IMR-90 (cell line): Measurements from ENCODE around the gene ALDOA. TPM values are rescaled to one million over a fixed set of nuclear protein-coding genes. Genes with fewer than 3 reads are reported as not detected.

Experiments used
- ATAC-seq: fragments of 200-7000 bp; cut with Tn5 transposase; 2 replicates; pipeline ENCODE4 v1.9.1; 2020; ENCODE audit warnings: low read depth, mild to moderate bottlenecking, moderate library complexity
- BruUV-seq: library from RNA; stranded (reverse); fragments of 400-500 nt; replicated peaks from 2 replicates; lab custom pipeline; 2021; lab: Mats Ljungman, UMichigan
- CTCF ChIA-PET: fragments of 300-600 bp; formaldehyde crosslinking; extraction: SDS; loops from one replicate; lab custom pipeline; 2021; ENCODE audit warnings: antibody characterized with exemption; lab: Yijun Ruan, JAX
- POLR2A ChIA-PET: fragments of 300-600 bp; sonication (Branson Sonifier 250); formaldehyde crosslinking; loops from one replicate; lab custom pipeline; 2022; ENCODE audit warnings: antibody characterized with exemption; ENCODE audit not compliant: unreplicated experiment; lab: Charles Lee
- DNase-seq: peaks from one replicate; pipeline ENCODE4 v3.0.0; 2013
- H2AFZ ChIP-seq: replicated peaks from 2 replicates; pipeline ENCODE3; 2013; ENCODE audit warnings: low read length, mild to moderate bottlenecking; ENCODE audit not compliant: poor library complexity
- H2AK5ac ChIP-seq: 2 replicates; pipeline ENCODE4 v1.6.1; 2013; ENCODE audit warnings: low read depth, low read length, inconsistent platforms
- H2AK9ac ChIP-seq: replicated peaks from 2 replicates; pipeline ENCODE3; 2013; ENCODE audit warnings: mild to moderate bottlenecking, low read depth, low read length, moderate library complexity; ENCODE audit not compliant: poor library complexity
- H2BK120ac ChIP-seq: 2 replicates; pipeline ENCODE4 v1.6.1; 2013; ENCODE audit warnings: low read depth, low read length, inconsistent platforms
- H2BK15ac ChIP-seq: 3 replicates; pipeline ENCODE4 v1.6.1; 2013; ENCODE audit warnings: low read depth, low read length, inconsistent platforms
- H2BK20ac ChIP-seq: 2 replicates; pipeline ENCODE4 v1.6.1; 2013; ENCODE audit warnings: low read depth, mild to moderate bottlenecking, inconsistent platforms, low read length, moderate library complexity
- H2BK5ac ChIP-seq: 2 replicates; pipeline ENCODE4 v1.6.1; 2013; ENCODE audit warnings: mild to moderate bottlenecking, low read depth, low read length, inconsistent platforms; ENCODE audit not compliant: poor library complexity, severe bottlenecking
- H3K14ac ChIP-seq: replicated peaks from 2 replicates; pipeline ENCODE4 v1.6.1; 2013; ENCODE audit warnings: low read depth, low read length, inconsistent platforms
- H3K18ac ChIP-seq: 2 replicates; pipeline ENCODE4 v1.6.1; 2013; ENCODE audit warnings: low read depth, low read length, control low read depth
- H3K23ac ChIP-seq: 2 replicates; pipeline ENCODE4 v1.6.1; 2013; ENCODE audit warnings: low read depth, low read length, inconsistent platforms
- H3K27ac ChIP-seq: 2 replicates; pipeline ENCODE4 v1.5.1; 2013; ENCODE audit warnings: mild to moderate bottlenecking, control low read depth, low read length; ENCODE audit not compliant: insufficient read depth
- H3K27me3 ChIP-seq: 2 replicates; pipeline ENCODE4 v1.6.1; 2013; ENCODE audit warnings: low read length; ENCODE audit not compliant: control insufficient read depth, insufficient read depth
- H3K36me3 ChIP-seq: 2 replicates; pipeline ENCODE4 v1.6.1; 2013; ENCODE audit warnings: low read length, mixed read lengths; ENCODE audit not compliant: control insufficient read depth, insufficient read depth
- H3K4ac ChIP-seq: 2 replicates; pipeline ENCODE4 v1.6.1; 2013; ENCODE audit warnings: low read depth, low read length, inconsistent platforms
- H3K4me1 ChIP-seq: 2 replicates; pipeline ENCODE4 v1.6.1; 2013; ENCODE audit warnings: low read length, mixed read lengths; ENCODE audit not compliant: control insufficient read depth, insufficient read depth
- H3K4me2 ChIP-seq: 2 replicates; pipeline ENCODE4 v1.6.1; 2013; ENCODE audit warnings: low read depth, mild to moderate bottlenecking, control low read depth, low read length, moderate library complexity
- H3K4me3 ChIP-seq: 2 replicates; pipeline ENCODE4 v1.5.1; 2013; ENCODE audit warnings: low read depth, mild to moderate bottlenecking, control low read depth, low read length, moderate library complexity; ENCODE audit not compliant: insufficient read depth
- H3K56ac ChIP-seq: 2 replicates; pipeline ENCODE4 v1.6.1; 2013; ENCODE audit warnings: low read length, inconsistent platforms; ENCODE audit not compliant: insufficient read depth; ENCODE audit errors: extremely low read depth
- H3K79me1 ChIP-seq, 2 experiments: 2 replicates each; pipeline ENCODE4 v1.6.1; 2013; ENCODE audit warnings: low read length in 2 of 2, inconsistent platforms in 1 of 2, low read depth in 1 of 2
- H3K9ac ChIP-seq: 2 replicates; pipeline ENCODE4 v1.6.1; 2013; ENCODE audit warnings: low read depth, low read length, control low read depth
- H3K9me1 ChIP-seq: 2 replicates; pipeline ENCODE4 v1.6.1; 2013; ENCODE audit warnings: low read length, inconsistent platforms; ENCODE audit not compliant: insufficient read depth
- H3K9me3 ChIP-seq: 2 replicates; pipeline ENCODE4 v1.6.1; 2013; ENCODE audit warnings: low read length; ENCODE audit not compliant: control insufficient read depth, insufficient read depth
- H4K20me1 ChIP-seq: 2 replicates; pipeline ENCODE4 v1.6.1; 2013; ENCODE audit warnings: low read length, inconsistent platforms; ENCODE audit not compliant: insufficient read depth
- H4K5ac ChIP-seq: 2 replicates; pipeline ENCODE4 v1.6.1; 2013; ENCODE audit warnings: mild to moderate bottlenecking, low read depth, low read length, control low read depth
- H4K8ac ChIP-seq, 2 experiments: 2 replicates each; pipeline ENCODE4 v1.6.1; 2013; ENCODE audit warnings: low read depth in 2 of 2, low read length in 2 of 2, control low read depth in 1 of 2, inconsistent platforms in 1 of 2
- H4K91ac ChIP-seq: 2 replicates; pipeline ENCODE4 v1.6.1; 2013; ENCODE audit warnings: low read depth, low read length, inconsistent platforms; ENCODE audit not compliant: insufficient read depth
- MAFK ChIP-seq: IDR thresholded peaks from 2 replicates; pipeline ENCODE4 v1.6.1; 2012; ENCODE audit warnings: low read depth, low read length, improper control_type of control experiment
- WGBS, 2 experiments: methylation state at CpG; one replicate each; pipeline versions ENCODE4 v1.1.5 to v1.1.7; 2013; ENCODE audit warnings: missing lambda C conversion rate in 2 of 2; ENCODE audit not compliant: insufficient read length in 1 of 2; ENCODE audit errors: extremely low coverage in 2 of 2; 5-methylcytosine and 5-hydroxymethylcytosine counted together
- dilution Hi-C: fragments of 300-500 bp; cut with HindIII; formaldehyde crosslinking; loops from one replicate; pipeline ENCODE4 v1.14.3; 2018; ENCODE audit warnings: low sequenced_read_pairs; ENCODE audit not compliant: unreplicated experiment
- in situ Hi-C: fragments of 300-500 bp; cut with MboI; formaldehyde crosslinking; loops from 3 replicates; pipeline ENCODE4 v1.14.3; 2019; ENCODE audit warnings: low sequenced_read_pairs, inconsistent platforms, mixed read lengths
- intact Hi-C: fragments of 100-400 bp; cut with micrococcal nuclease; formaldehyde crosslinking; loops from 2 replicates; pipeline ENCODE4 v1.10.0; 2022
- polyA plus RNA-seq, 3 experiments: library from polyadenylated mRNA; depleted of rRNA; stranded (reverse); fragments of >200 nt; gene quantifications; 2 replicates each; pipeline ENCODE4 v1.2.3, GENCODE V29; 2012; ENCODE audit warnings: low replicate concordance in 1 of 3
- total RNA-seq: library from RNA; depleted of rRNA; stranded (reverse); fragments of >200 nt; gene quantifications from 2 replicates; pipeline ENCODE4 v1.2.3, GENCODE V29; 2012

The ALDOA gene
- total and polyA plus RNA-seq, 2 of the 4 experiments (the other 2 are of a cell fraction): 1,697 to 1,990 TPM

GRCh38 chr16:30025156-30025555 is 40.4 kb upstream of the ALDOA start:
- Histone ChIP-seq H3K36me3 (no peaks in the 10 kb centered on the region), H3K27ac (no peak overlapping the region), H3K4me2 (no peak overlapping the region), H4K91ac (no peak overlapping the region), H3K56ac (no peak overlapping the region), H3K4me1 (no peaks in the 10 kb centered on the region), H2BK15ac (no peak overlapping the region), H3K18ac (no peak overlapping the region), H2AK5ac (no peak overlapping the region), H3K9me1 (no peaks in the 10 kb centered on the region), H3K9me3 (no peaks in the 10 kb centered on the region), H2BK20ac (no peak overlapping the region), H4K8ac (no peak overlapping the region), H2BK120ac (no peak overlapping the region), H3K14ac (no peak overlapping the region), H3K4me3 (no peak overlapping the region), H3K4ac (no peak overlapping the region), H4K5ac (no peak overlapping the region), H2AK9ac (no peak overlapping the region), H4K20me1 (peaks cover 9% of the 10 kb centered on the region; the same call in 1 of the 2 replicates), H3K27me3 (peaks cover 58% of the 10 kb centered on the region), H3K23ac (no peak overlapping the region), H3K79me1 (no peaks in the 10 kb centered on the region), H2AFZ (peak overlapping the region; percentile 58), H2BK5ac (no peak overlapping the region), H3K9ac (no peak overlapping the region)
- no peak for DNase-seq
- no peak for ATAC-seq
- in situ Hi-C loops: loop anchor here (10.0 kb wide), 1 partner anchor 330 kb away; no protein-coding TSS in a partner anchor
- POLR2A ChIA-PET: no interaction called here
- no peak for TF ChIP-seq MAFK
- no TSS peak for BruUV-seq
- WGBS, 2 experiments: 76% methylated on average over 7 of the region's 20 CpGs; no CpG with 5 or more reads in 1 of the 2 experiments
- CTCF ChIA-PET: no interaction called here
- dilution Hi-C loops: no loop called here
- intact Hi-C loops: no loop called here
